ENCODE results near the gene SLC6A17.

The SLC6A17 gene

GRCh38 chr1:110176299-110176956 lies 26.1 kb downstream of the SLC6A17 start:
- no peak for DNase-seq

- DNase-seq = no peak
These were observed 27.5 kb downstream of the SLC6A17 start for GRCh38 chr1:110177775-110178174.

- DNase-seq = no peak
These were observed 33.4 kb downstream of the SLC6A17 start for GRCh38 chr1:110183642-110184167.

- no peak for DNase-seq
These were observed 34.2 kb downstream of the SLC6A17 start for GRCh38 chr1:110184446-110184845.

GRCh38 chr1:110185181-110185580 lies 34.9 kb downstream of the SLC6A17 start:
- no peak for DNase-seq

GRCh38 chr1:110186558-110186957 lies 36.3 kb downstream of the SLC6A17 start:
- no peak for DNase-seq

GRCh38 chr1:110187139-110187890 lies 37.0 kb downstream of the SLC6A17 start:
- DNase-seq = no peak

- DNase-seq = no peak
These were observed 37.8 kb downstream of the SLC6A17 start for GRCh38 chr1:110188035-110188618.

- no peak for DNase-seq
These were observed 38.9 kb downstream of the SLC6A17 start for GRCh38 chr1:110189181-110189580.

- no peak for DNase-seq
These were observed 40.1 kb downstream of the SLC6A17 start for GRCh38 chr1:110190282-110190929.

- DNase-seq = no peak
These were observed 42.2 kb downstream of the SLC6A17 start for GRCh38 chr1:110192541-110192940.

- no peak for DNase-seq
These were observed 44.9 kb downstream of the SLC6A17 start for GRCh38 chr1:110195196-110195595.

- DNase-seq = peak; percentile 77
These were observed 46.8 kb downstream of the SLC6A17 start for GRCh38 chr1:110196917-110197765.

GRCh38 chr1:110197905-110198629 lies 47.8 kb downstream of the SLC6A17 start:
- DNase-seq = no peak

GRCh38 chr1:110198746-110199145 lies 48.5 kb downstream of the SLC6A17 start:
- DNase-seq = no peak

GRCh38 chr1:110200190-110200589 lies 49.9 kb downstream of the SLC6A17 start:
- no peak for DNase-seq

GRCh38 chr1:110200666-110201065 lies 50.4 kb downstream of the SLC6A17 start:
- no peak for DNase-seq

- no peak for DNase-seq
These were observed 51.0 kb downstream of the SLC6A17 start for GRCh38 chr1:110201157-110201825.

GRCh38 chr1:110203021-110203661 lies 52.8 kb downstream of the SLC6A17 start:
- peak; percentile 76 for DNase-seq

- no peak for DNase-seq
These were observed 54.9 kb downstream of the SLC6A17 start for GRCh38 chr1:110205156-110205555.
